NCI-H2171 treated with DMSO at 0.1 percent for 48 hours (cell line): ENCODE data around the gene TMX3.
A peak's percentile ranks its signal among the peaks of the same experiment; 100 is the strongest.

Experiments
- DNase-seq: peaks from one replicate; lab custom pipeline; 2025; lab: John Stamatoyannopoulos, UW

TMX3 gene

DNA sequence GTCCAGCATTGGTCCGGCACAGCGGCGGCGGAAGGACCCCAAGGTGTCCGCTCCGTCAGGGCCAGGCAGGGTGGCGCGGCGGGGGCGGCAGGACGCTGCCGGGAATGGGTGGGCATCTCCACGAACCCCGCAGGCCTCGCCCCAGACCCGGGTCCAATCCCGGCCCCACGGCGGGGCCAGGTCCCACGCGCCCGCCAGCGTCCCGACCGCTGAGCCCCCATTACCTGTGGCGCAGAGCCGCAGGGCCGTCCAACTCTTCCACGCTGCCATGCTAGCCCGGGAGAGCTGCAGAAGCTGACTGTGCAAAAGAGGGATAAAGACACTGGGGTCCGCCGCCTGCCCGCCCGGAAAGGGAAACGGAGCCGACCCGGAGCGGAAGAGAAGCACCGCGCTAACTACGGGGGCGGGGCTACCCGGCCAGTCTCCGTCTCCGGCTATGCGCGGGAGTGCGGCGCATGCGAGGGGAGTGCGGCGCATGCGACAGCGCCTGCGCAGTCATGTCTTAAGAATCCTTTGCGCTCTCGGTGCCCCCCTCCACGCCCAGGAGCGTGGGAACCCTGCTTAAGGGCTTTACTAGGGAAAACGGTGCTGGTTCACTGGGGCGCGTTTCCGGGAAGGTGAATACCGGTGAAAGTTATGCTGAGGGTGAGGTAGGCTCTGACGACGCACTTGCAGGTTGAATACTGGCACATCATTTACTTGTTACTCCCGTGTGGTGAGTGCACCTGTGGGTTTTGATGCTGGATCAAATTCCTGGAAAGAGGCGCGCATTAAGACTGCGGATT lies at the start of gene TMX3:
Gene TMX3 (minus strand): TSS at position 397 of the 785 bp plus-strand sequence. CDS start 127 bp downstream, at position 270.
- peak; percentile 96 for DNase-seq

GRCh38 chr18:68764016-68764415 lies 49.1 kb upstream of the TMX3 start:
- DNase-seq: no peak

DNA sequence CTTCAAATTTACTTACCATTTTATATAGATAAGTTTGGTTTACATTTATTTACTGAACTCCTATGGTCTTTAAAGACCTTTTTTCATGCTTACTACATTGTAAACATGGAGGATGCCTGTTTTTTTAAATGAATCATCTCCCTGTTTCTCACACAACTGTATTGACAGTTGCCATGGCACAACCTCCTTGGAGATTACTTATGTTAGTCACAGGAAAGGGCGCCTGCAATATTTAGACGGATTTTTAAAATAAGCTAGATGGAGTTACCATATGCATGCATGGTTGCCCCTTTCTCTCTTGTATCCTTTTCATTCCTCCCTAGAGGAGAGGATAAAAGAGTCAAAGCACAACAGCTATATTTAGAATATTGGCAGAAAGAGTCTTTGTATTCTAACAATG lies 48.2 kb upstream of the TMX3 start:
- no peak for DNase-seq

GRCh38 chr18:68759308-68759707 lies 44.4 kb upstream of the TMX3 start:
- DNase-seq: no peak

DNA sequence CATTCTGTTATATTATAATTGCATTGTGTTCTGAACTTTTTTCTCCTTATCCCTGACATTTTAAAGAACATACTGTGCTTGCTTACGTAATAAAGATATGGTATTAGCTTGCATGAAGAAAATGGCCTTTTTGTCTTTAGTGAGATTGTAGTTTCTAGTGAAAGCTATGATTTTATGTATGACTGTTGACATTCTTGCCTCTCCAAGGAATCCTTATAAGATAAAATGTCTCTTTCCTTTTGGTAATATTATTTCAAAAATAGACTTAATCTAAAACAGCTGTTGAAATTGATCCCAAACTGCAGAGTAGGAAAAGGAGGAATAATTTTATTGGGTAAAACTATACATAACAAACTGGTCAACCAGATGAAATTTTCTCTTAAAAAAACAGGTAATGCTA lies 42.2 kb upstream of the TMX3 start:
- no peak for DNase-seq

- no peak for DNase-seq
Measured at GRCh38 chr18:68742206-68742605, 27.3 kb upstream of the TMX3 start.

GRCh38 chr18:68740966-68741365 lies 26.1 kb upstream of the TMX3 start:
- no peak for DNase-seq

DNA sequence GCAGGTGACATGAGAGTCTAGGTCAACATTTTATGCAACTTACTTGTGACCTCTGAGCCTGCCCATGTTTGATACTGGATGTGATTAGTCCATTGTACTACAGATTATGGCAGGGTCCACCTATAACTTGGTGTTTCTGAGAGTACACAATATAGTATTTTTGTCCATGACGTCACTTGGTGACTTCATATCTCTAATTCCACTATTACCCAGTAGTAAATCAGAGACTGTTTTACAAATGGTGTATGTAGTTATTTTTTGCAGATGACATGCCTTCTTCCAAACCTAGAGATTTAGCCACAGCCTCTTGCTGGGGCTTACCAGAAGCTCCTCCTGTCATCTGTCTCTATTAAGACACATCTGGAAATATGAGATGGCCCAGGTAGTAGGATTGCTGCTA lies 24.6 kb upstream of the TMX3 start:
- DNase-seq: no peak

DNA sequence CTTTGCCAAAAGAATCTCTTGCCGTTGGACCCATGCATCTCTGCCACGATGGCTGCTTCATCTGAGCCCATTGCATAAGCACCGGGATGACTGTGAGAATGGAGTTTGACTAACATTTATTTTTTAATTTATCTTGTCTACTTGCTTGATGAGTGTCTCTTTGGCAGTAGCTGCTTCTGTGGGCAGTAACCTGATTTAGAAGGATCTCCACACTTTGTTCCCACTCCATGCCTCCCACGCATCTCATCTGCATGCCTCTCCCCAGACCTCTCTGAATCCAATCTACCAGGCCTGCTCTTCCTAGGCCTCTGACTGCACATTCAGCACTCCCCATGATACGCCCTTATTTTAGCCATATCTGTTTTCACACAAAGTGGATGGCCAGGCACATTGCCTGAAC lies 23.7 kb upstream of the TMX3 start:
- DNase-seq: no peak

GRCh38 chr18:68735483-68736343 lies 20.8 kb upstream of the TMX3 start:
- peak; percentile 37 for DNase-seq

- no peak for DNase-seq
Measured at GRCh38 chr18:68734308-68734707, 19.4 kb upstream of the TMX3 start.

DNA sequence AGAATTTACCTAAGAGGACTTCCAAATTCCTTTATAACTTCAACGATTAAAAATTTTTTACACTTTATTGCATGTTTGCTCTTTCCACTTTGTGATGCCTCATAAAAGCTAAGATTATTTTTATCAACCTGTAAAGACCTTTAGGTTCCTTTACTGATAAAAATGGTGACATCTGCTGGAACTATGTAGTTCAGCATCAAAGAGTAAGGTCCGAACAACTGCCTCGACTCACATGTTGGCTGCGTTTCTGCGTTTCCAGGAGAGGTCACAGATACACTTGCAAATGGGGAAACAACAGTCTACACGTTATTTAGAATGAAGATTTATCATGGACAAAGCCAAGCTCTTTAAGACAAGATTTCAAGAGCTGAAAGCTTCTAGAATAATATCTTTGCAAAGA lies 18.8 kb upstream of the TMX3 start:
- DNase-seq: no peak

DNA sequence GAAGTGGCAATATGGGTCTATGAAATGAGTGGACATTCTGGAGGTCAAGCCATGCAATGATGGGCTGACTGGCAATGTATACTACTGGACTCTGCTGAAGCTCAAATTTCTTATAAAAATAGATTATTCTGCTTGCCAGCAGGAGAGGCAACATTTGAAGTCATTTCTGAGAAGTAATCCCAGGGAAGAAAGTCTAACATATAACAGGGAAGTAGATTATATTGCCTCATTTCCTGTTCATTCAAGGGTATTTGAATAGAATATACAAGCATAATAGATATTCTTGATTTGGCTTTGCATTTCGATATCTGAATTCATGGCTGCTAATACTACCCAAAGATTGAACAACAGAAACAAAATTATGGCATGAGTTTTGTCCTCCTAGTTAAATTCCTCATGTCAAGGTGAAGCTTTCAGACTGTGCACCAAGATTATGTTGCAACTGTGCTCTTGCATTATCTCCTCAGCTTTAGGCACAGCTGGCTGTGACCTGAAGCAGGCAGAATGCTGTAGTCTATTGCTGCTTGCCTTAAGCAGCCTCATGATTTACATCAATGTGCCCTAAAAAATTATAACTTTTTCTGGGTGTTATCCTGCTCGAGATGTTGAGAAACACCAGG lies 13.3 kb upstream of the TMX3 start:
- no peak for DNase-seq

GRCh38 chr18:68727506-68727905 lies 12.6 kb upstream of the TMX3 start:
- no peak for DNase-seq

DNA sequence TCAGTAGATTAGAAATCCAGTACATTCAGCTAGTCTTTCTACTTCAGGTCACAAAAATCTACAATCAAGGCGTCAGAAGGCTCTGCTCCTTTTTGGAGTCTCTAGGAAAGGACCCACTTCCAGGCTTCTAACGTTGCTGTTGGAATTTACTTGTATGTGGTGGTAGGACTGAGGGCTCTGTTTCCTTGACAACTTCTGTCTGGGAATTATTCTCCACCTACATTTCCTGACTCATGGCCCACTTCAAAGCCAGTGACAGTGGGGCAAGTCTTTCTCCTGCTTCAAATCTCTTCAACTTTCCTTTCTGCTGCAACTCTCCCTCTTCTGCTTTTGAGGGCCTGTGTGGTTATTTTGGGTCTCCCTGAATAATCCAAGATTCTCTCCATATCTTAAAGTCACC lies 10.4 kb upstream of the TMX3 start:
- DNase-seq: no peak

- no peak for DNase-seq
Measured at GRCh38 chr18:68724021-68724420, 9.1 kb upstream of the TMX3 start.

DNA sequence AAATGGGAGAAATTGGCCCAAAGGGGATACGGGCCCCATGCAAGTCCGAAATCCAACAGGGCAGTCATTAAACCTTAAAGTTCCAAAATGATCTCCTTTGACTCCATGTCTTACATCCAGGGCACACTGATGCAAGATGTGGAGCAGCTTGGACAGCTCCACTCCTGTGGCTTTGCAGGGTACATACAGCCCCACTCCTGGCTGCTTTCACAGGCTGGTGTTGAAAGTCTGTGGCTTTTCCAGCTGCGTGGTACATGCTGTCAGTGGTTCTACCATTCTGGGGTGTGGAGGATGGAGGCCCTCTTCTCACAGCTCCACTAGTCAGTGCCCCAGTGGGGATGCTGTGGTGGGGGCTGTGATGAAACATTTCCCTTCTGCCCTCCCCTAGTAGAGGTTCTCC lies 8.6 kb upstream of the TMX3 start:
- no peak for DNase-seq

DNA sequence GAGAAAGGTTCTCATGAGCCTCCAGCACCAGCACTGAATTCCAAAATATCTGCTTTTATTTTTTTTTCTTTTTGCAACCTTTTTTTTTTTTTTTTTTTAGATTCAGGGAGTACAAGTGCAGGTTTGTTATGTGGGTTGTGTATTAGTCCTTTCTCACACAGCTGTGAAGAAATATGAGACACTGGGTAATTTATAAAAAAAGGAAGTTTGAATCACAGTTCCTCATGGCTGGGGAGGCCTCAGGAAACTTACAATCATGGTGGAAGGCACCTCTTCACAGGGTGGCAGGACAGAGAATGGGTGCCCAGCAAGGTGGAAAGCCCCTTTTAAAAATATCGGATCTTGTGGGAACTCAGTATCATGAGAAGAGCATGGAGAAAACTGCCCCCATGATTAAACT lies 7.9 kb upstream of the TMX3 start:
- no peak for DNase-seq

DNA sequence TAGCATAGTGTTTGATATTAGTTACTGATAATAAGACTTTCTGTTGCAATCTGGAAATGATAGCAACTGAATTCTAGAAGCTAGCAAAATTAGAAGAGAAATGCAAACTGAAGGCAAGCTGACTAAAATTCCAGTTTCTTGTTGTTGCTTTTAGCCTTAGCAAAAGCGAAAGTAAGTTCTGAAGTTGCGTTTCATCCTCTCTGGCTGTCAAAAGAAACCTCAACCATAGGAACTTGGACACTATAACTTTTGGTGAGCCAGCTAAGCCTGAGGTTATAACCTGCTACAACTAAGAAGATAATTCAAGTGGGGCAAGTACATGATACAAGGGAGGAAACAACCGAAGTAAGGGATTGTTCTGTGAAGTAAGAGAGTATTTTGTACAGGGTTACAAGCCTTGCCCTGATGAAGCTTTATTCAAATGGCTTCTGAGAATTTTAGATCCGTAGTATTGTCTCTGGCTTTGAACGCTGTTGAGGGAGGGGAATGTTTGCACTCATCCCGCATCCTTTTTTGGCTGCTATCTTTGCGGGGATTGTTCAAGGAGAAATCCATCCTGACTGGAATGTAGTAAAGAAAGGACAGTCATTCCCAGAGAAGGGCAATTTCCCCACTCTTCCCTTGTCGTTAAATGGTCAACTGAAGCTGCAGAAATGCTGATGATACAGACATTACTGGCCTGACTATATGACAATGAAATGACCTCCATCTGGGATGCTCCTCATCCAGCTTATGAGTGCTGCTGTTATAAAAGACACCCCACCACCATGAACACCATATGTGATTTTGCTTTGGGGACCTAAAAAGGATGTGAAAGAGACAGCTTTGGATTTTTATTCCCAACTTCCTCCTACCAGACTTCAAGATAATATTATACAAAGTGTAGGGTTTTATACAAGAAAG lies 7.0 kb upstream of the TMX3 start:
- no peak for DNase-seq

GRCh38 chr18:68714366-68714711 lies 569 bp downstream of the TMX3 start:
- DNase-seq: peak; percentile 14

GRCh38 chr18:68713796-68714195 lies 1.1 kb downstream of the TMX3 start:
- no peak for DNase-seq

- no peak for DNase-seq
Measured at GRCh38 chr18:68713131-68713530, 1.8 kb downstream of the TMX3 start.
